H9 (cell line): ENCODE measurements around the gene RDH14. TPM values are rescaled to one million over a fixed set of nuclear protein-coding genes. Genes with fewer than 3 reads are reported as not detected.

ENCODE experiments used
- DNase-seq: peaks from one replicate; pipeline ENCODE4 v3.0.0-alpha.2; 2017
- H2AFZ ChIP-seq: one replicate; pipeline ENCODE4 v1.6.1; 2013; ENCODE audit warnings: mild to moderate bottlenecking, low read length, control low read depth, moderate library complexity
- H2AK5ac ChIP-seq: 2 replicates; pipeline ENCODE4 v1.6.1; 2013; ENCODE audit warnings: low read length, control low read depth, mixed read lengths; ENCODE audit not compliant: insufficient read length
- H2BK120ac ChIP-seq: one replicate; pipeline ENCODE4 v1.6.1; 2013; ENCODE audit warnings: low read depth, mild to moderate bottlenecking, low read length, control low read depth, inconsistent platforms; ENCODE audit not compliant: poor library complexity, severe bottlenecking
- H2BK12ac ChIP-seq: 2 replicates; pipeline ENCODE4 v1.6.1; 2013; ENCODE audit warnings: low read length, control low read depth, mixed read lengths, low read depth; ENCODE audit not compliant: insufficient read length
- H2BK15ac ChIP-seq: 2 replicates; pipeline ENCODE4 v1.6.1; 2013; ENCODE audit warnings: low read depth, low read length, control low read depth
- H2BK20ac ChIP-seq: one replicate; pipeline ENCODE4 v1.6.1; 2013; ENCODE audit warnings: low read depth, mild to moderate bottlenecking, low read length, control low read depth, inconsistent platforms; ENCODE audit not compliant: poor library complexity, severe bottlenecking
- H2BK5ac ChIP-seq: 2 replicates; pipeline ENCODE4 v1.6.1; 2013; ENCODE audit warnings: low read length, control low read depth, mixed read lengths; ENCODE audit not compliant: insufficient read length
- H3K14ac ChIP-seq: 2 replicates; pipeline ENCODE4 v1.6.1; 2013; ENCODE audit warnings: low read length, control low read depth; ENCODE audit not compliant: insufficient read depth
- H3K18ac ChIP-seq: 2 replicates; pipeline ENCODE4 v1.6.1; 2013; ENCODE audit warnings: low read depth, mild to moderate bottlenecking, mixed read lengths, low read length, control low read depth; ENCODE audit not compliant: insufficient read length
- H3K23ac ChIP-seq: 2 replicates; pipeline ENCODE4 v1.6.1; 2013; ENCODE audit warnings: low read length, control low read depth, mixed read lengths, low read depth; ENCODE audit not compliant: insufficient read length
- H3K23me2 ChIP-seq: 2 replicates; pipeline ENCODE4 v1.6.1; 2013; ENCODE audit warnings: low read depth, mild to moderate bottlenecking, mixed read lengths, low read length, control low read depth; ENCODE audit not compliant: insufficient read length, poor library complexity, severe bottlenecking
- H3K27ac ChIP-seq: 2 replicates; pipeline ENCODE4 v1.5.1; 2013; ENCODE audit warnings: low read length, control low read depth, mixed read lengths, low read depth; ENCODE audit not compliant: insufficient read length
- H3K27me3 ChIP-seq: 2 replicates; pipeline ENCODE4 v1.6.1; 2013; ENCODE audit warnings: low read length, control low read depth, inconsistent platforms; ENCODE audit not compliant: insufficient read depth
- H3K4ac ChIP-seq: 2 replicates; pipeline ENCODE4 v1.6.1; 2013; ENCODE audit warnings: low read depth, mild to moderate bottlenecking, control low read depth, inconsistent platforms, low read length, moderate library complexity
- H3K4me1 ChIP-seq: 2 replicates; pipeline ENCODE4 v1.6.1; 2013; ENCODE audit warnings: low read length, control low read depth, inconsistent platforms; ENCODE audit not compliant: insufficient read depth
- H3K4me2 ChIP-seq: 2 replicates; pipeline ENCODE4 v1.6.1; 2013; ENCODE audit warnings: low read length, control low read depth, mixed read lengths; ENCODE audit not compliant: insufficient read length, insufficient read depth
- H3K56ac ChIP-seq: 2 replicates; pipeline ENCODE4 v1.6.1; 2013; ENCODE audit warnings: low read depth, mild to moderate bottlenecking, mixed read lengths, low read length, control low read depth; ENCODE audit not compliant: insufficient read length
- H3K79me1 ChIP-seq: 2 replicates; pipeline ENCODE4 v1.6.1; 2013; ENCODE audit warnings: low read depth, mild to moderate bottlenecking, moderate library complexity, low read length, control low read depth, inconsistent platforms; ENCODE audit not compliant: insufficient read depth, poor library complexity, severe bottlenecking
- H3K79me2 ChIP-seq: 2 replicates; pipeline ENCODE4 v1.6.1; 2013; ENCODE audit warnings: low read length, control low read depth, inconsistent platforms; ENCODE audit not compliant: insufficient read depth
- H3K9ac ChIP-seq: 2 replicates; pipeline ENCODE4 v1.6.1; 2013; ENCODE audit warnings: low read length, control low read depth, mixed read lengths; ENCODE audit not compliant: insufficient read length; ENCODE audit errors: extremely low read depth
- H3K9me3 ChIP-seq: one replicate; pipeline ENCODE4 v1.6.1; 2013; ENCODE audit warnings: low read depth, low read length, inconsistent platforms; ENCODE audit not compliant: control insufficient read depth
- H3T11ph ChIP-seq: one replicate; pipeline ENCODE4 v1.6.1; 2013; ENCODE audit warnings: mild to moderate bottlenecking, low read length, control low read depth, inconsistent platforms
- H4K20me1 ChIP-seq: one replicate; pipeline ENCODE4 v1.6.1; 2013; ENCODE audit not compliant: control insufficient read depth, insufficient read length, insufficient read depth
- H4K5ac ChIP-seq: 2 replicates; pipeline ENCODE4 v1.6.1; 2013; ENCODE audit warnings: low read depth, mild to moderate bottlenecking, mixed read lengths, low read length, control low read depth; ENCODE audit not compliant: insufficient read length
- H4K8ac ChIP-seq: replicated peaks from 2 replicates; pipeline ENCODE4 v1.6.1; 2013; ENCODE audit warnings: low read length, control low read depth, mixed read lengths, low read depth; ENCODE audit not compliant: insufficient read length
- H4K91ac ChIP-seq: 2 replicates; pipeline ENCODE4 v1.6.1; 2013; ENCODE audit warnings: low read depth, mild to moderate bottlenecking, moderate library complexity, mixed read lengths, low read length, control low read depth; ENCODE audit not compliant: insufficient read length
- H3K27ac Mint-ChIP-seq, 3 experiments: 2 replicates in 2 of 3; 3 replicates in 1 of 3; pipeline ENCODE4 v1.8.0; 2020 to 2021; ENCODE audit warnings: mixed read lengths in 3 of 3, mild to moderate bottlenecking in 1 of 3, moderate library complexity in 1 of 3
- H3K27me3 Mint-ChIP-seq: 2 replicates; pipeline ENCODE4 v1.8.0; 2021; ENCODE audit warnings: low read depth, mild to moderate bottlenecking, moderate library complexity, mixed read lengths
- H3K36me3 Mint-ChIP-seq, 3 experiments: 2 replicates in 2 of 3; 3 replicates in 1 of 3; pipeline ENCODE4 v1.8.0; 2020 to 2021; ENCODE audit warnings: low read depth in 3 of 3, mixed read lengths in 3 of 3; ENCODE audit not compliant: insufficient read depth in 1 of 3
- H3K4me1 Mint-ChIP-seq, 2 experiments: 2 replicates each; pipeline ENCODE4 v1.8.0; 2020; ENCODE audit warnings: mixed read lengths in 2 of 2
- H3K4me3 Mint-ChIP-seq, 2 experiments: 2 replicates in 1 of 2; 3 replicates in 1 of 2; pipeline ENCODE4 v1.8.0; 2020 to 2021; ENCODE audit warnings: mild to moderate bottlenecking in 2 of 2, mixed read lengths in 2 of 2, moderate library complexity in 1 of 2
- H3K9me3 Mint-ChIP-seq, 2 experiments: 2 replicates in 1 of 2; 3 replicates in 1 of 2; pipeline ENCODE4 v1.8.0; 2020; ENCODE audit warnings: mild to moderate bottlenecking in 2 of 2, mixed read lengths in 2 of 2, moderate library complexity in 1 of 2
- CTCF ChIP-seq: fragments of 200-600 bp; sonication (generic); conservative IDR thresholded peaks from 3 replicates; pipeline ENCODE4 v1.8.0; 2021; ENCODE audit warnings: antibody characterized with exemption, mild to moderate bottlenecking
- WGBS: extraction: QIAGEN DNeasy Blood & Tissue Kit; methylation state at CpG from one replicate; pipeline ENCODE4 v1.1.7; 2013; ENCODE audit warnings: missing lambda C conversion rate, low lambda C conversion rate, mixed read lengths; ENCODE audit not compliant: insufficient read length; ENCODE audit errors: extremely low coverage; 5-methylcytosine and 5-hydroxymethylcytosine counted together
- total RNA-seq: library from RNA; stranded (reverse); gene quantifications from 2 replicates; pipeline ENCODE4 v1.2.1, GENCODE V29; 2021

RDH14 gene
- total RNA-seq, 1 experiment from 2014 or later = 25.5 TPM

- H4K5ac ChIP-seq = no peak overlapping the region
Measured at GRCh38 chr2:18525236-18525635, 35.2 kb downstream of the RDH14 start.

More at GRCh38 chr2:18525236-18525635, 35.2 kb downstream of the RDH14 start:
- H2BK12ac ChIP-seq = no peak overlapping the region
- no peaks in the 10 kb centered on the region for H3K27me3 ChIP-seq
- H3K18ac ChIP-seq = no peak overlapping the region
- no peak overlapping the region for H2BK5ac ChIP-seq
- no peak overlapping the region for H3K9ac ChIP-seq
- H2BK15ac ChIP-seq = no peak overlapping the region
- Mint-ChIP-seq H3K36me3 (no peaks in the 10 kb centered on the region), H3K27me3 (no peaks in the 10 kb centered on the region), H3K4me3 (no peak overlapping the region), H3K4me1 (peaks cover 5 to 13% of the 10 kb centered on the region in 2 experiments), H3K9me3 (no peaks in the 10 kb centered on the region), H3K27ac (no peak overlapping the region)
- H3K4me2 ChIP-seq = no peak overlapping the region
- no peak for TF ChIP-seq CTCF
- no peak overlapping the region for H2AFZ ChIP-seq
- no peaks in the 10 kb centered on the region for H3K23me2 ChIP-seq
- H3K9me3 ChIP-seq = no peaks in the 10 kb centered on the region
- H4K91ac ChIP-seq = no peak overlapping the region
- H3K79me2 ChIP-seq = no peaks in the 10 kb centered on the region
- H4K20me1 ChIP-seq = no peaks in the 10 kb centered on the region
- no peak overlapping the region for H3T11ph ChIP-seq
- H4K8ac ChIP-seq = no peak overlapping the region
- H3K56ac ChIP-seq = no peak overlapping the region
- no peak overlapping the region for H2AK5ac ChIP-seq
- no CpG with 5 or more reads among the region's 2 CpGs for WGBS
- H3K4me1 ChIP-seq = no peaks in the 10 kb centered on the region
- no peaks in the 10 kb centered on the region for H3K79me1 ChIP-seq
- H3K4ac ChIP-seq = no peak overlapping the region
- no peak overlapping the region for H3K23ac ChIP-seq
- H2BK20ac ChIP-seq = no peak overlapping the region
- no peak overlapping the region for H2BK120ac ChIP-seq
- DNase-seq = no peak
- H3K27ac ChIP-seq = no peak overlapping the region
- H3K14ac ChIP-seq = no peak overlapping the region
